NCI-H226 (cell line): ENCODE measurements around the gene KIR3DL2.
"Not testable (repeated sequence)": the region's sequence is repeated elsewhere in the genome, so short reads cannot be mapped to it uniquely, and the experiment has no call there.

Experiments used
- DNase-seq: peaks from one replicate; pipeline ENCODE4 v3.0.0-alpha.2; 2015

Gene KIR3DL2

DNA sequence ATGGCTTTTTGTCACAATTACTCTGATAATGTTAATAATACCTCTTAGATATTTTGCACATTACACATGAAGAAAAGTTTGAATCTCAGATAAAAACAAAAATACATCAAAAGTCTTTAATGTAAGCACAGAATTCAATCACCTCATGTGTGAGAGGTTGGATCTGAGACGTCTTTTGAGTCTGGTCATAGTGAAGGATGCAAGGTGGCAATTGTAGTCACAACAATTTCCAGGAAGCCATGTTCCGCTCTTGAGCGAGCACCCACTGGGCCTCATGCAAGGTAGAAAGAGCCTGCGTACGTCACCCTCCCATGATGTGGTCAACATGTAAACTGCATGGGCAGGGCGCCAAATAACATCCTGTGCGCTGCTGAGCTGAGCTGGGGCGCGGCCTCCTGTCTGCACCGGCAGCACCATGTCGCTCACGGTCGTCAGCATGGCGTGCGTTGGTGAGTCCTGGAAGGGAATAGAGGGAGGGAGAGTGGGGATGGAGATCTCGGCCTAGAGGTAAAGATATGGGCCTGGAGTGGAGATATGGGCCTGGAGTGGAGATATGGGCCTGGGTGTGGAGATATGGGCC, at the start of gene KIR3DL2:
TSS of gene KIR3DL2 (plus strand) at position 383 of the 580 bp plus-strand sequence. CDS start at position 416, 33 bp downstream.
- DNase-seq: not testable (repeated sequence)

DNA sequence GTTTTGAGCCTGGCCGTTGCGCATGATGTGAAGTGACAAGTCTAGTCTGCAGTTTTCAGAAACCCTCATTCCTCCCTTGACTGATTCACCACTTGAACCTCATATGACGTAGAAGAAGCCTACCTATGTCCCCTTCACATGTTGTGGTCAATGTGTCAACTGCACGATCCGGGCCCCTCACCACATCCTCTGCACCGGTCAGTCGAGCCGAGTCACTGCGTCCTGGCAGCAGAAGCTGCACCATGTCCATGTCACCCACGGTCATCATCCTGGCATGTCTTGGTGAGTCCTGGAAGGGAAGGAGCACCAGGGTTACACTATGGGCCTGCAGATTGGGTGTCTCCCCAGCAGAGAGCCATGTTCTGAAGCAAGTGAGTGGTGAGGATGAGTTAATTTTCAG, 46.8 kb upstream of the KIR3DL2 start, which contains the start of gene KIR2DL4:
TSS of gene KIR2DL4 (plus strand) at position 201 of the 400 bp plus-strand sequence. CDS start at position 243, 42 bp downstream.
- no peak for DNase-seq

DNA sequence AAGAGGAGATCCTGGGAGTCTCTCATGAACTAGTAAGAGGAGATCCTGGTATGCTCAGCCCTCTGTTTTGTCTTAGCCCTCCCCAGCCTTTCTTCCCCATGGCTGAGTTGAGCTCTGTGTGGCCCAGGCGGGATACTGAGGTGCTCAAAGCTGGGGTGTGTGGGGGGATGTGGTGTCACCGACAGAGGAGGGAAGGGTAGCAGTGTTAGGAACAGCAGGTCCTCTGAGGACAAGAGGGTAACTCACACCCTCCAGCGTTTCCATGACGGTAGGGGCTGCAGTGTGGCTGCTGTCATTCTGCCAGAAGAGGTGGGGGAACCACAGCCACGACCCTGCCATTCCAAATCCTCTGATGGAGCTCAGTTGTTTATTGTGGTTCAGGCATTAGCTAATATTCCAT, 46.1 kb upstream of the KIR3DL2 start:
- DNase-seq: no peak

DNA sequence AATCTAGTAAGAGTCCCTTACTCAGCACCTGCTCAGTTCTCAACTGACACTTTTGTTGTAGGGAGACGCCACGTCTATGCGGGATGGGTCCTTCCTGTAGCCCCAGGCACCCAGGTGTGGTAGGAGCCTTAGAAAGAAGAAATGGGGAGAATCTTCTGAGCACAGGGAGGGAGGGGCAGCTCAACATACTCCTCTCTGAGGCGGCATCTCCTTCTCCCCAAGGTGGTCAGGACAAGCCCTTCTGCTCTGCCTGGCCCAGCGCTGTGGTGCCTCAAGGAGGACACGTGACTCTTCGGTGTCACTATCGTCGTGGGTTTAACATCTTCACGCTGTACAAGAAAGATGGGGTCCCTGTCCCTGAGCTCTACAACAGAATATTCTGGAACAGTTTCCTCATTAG, 45.7 kb upstream of the KIR3DL2 start:
- DNase-seq: no peak

DNA sequence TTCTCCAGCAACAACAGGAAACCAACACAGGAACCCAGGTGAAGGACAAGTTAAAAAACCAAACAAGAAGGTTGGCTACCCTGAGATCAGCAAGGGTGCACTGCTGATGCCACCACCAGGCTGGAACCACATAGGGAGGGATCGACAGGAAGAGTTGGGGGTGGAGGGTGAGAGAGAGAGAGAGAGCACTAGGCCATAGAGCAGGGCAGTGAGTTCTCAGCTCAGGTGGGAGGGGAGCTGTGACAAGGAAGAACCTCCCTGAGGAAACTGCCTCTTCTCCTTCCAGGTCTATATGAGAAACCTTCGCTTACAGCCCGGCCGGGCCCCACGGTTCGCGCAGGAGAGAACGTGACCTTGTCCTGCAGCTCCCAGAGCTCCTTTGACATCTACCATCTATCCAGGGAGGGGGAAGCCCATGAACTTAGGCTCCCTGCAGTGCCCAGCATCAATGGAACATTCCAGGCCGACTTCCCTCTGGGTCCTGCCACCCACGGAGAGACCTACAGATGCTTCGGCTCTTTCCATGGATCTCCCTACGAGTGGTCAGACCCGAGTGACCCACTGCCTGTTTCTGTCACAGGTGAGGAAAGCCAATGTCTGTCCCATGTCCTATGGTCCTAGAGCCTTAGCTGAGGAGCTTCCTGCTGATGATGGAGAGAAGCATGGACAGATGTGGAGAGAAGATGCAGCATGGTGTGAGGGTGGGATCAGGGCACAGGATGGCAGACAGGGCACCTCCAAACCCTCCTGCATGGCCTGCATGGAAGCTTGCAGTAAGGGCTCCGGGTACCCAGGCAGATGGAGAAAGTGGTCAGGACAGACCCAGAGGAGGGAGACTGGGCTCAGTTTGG, 44.4 kb upstream of the KIR3DL2 start:
- DNase-seq: no peak

DNA sequence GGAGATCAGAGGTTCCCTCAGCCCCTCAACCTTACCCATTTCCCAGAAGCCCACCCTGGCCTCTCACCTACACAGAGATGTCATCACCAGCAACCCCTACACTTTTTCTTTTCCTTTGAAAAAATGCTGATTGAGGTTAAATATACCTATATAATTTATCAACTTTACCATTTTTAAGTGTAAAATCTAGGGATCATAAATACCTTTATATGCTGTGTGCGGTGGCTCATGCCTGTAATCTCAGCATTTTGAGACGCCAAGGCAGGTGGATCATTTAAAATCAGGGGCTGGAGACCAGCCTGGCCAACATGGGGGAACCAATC, 43.8 kb upstream of the KIR3DL2 start:
- no peak for DNase-seq

DNA sequence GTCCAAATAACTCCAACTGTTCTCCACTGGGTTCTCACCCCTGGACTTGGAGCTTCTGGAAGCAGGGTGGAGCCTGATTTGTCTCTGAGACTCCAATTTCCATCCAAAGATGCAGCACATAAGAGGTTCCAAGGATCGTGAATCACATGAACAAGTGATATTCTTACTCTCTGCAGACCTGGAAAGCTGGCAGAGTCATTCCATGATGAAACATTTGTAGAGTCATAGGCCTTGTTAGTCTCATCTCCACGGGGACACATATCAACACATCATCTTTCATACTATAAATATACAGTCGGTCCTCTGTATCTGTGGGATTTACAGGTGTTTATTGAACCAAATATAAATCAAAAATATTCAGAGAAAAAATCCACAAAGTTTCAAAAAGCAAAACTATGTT, 35.7 kb upstream of the KIR3DL2 start:
- not testable (repeated sequence) for DNase-seq

DNA sequence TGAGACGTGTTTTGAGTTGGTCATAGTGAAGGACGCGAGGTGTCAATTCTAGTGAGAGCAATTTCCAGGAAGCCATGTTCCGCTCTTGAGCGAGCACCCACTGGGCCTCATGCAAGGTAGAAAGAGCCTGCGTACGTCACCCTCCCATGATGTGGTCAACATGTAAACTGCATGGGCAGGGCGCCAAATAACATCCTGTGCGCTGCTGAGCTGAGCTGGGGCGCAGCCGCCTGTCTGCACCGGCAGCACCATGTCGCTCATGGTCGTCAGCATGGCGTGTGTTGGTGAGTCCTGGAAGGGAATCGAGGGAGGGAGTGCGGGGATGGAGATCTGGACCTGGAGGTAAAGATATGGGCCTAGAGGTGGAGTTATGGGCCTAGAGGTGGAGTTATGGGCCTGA, 34.0 kb upstream of the KIR3DL2 start, which contains the start of gene KIR3DL1:
TSS of gene KIR3DL1 (plus strand) at position 218 of the 400 bp plus-strand sequence.
- not testable (repeated sequence) for DNase-seq

DNA sequence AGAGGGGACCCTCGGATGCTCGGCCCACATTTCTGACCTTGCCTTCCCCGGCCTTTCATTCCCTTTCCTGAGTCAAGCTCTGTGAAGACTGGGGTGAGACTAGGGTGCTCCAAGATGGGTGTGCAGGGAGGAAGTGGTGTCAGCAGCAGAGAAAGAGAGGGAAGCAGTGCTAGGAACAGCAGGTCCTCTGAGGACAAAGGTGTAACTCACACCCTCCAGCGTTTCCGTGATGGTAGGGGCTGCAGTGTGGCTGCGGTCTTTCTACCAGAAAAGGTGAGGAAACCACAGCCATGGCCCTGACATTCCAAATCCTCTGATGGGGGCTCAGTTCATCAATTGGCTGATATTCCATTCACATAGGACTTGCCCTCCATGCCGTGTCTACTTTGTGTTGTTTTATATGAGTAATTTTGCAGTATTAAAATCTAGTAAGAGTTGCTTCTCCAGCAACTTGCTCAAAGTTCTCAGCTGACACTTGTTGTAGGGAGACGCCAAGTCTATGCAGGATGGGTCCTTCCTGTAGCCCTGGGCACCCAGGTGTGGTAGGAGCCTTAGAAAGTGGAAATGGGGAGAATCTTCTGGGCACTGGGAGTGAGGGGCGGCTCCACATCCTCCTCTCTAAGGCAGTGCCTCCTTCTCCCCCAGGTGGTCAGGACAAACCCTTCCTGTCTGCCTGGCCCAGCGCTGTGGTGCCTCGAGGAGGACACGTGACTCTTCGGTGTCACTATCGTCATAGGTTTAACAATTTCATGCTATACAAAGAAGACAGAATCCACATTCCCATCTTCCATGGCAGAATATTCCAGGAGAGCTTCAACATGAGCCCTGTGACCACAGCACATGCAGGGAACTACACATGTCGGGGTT, 32.3 kb upstream of the KIR3DL2 start:
- no peak for DNase-seq

DNA sequence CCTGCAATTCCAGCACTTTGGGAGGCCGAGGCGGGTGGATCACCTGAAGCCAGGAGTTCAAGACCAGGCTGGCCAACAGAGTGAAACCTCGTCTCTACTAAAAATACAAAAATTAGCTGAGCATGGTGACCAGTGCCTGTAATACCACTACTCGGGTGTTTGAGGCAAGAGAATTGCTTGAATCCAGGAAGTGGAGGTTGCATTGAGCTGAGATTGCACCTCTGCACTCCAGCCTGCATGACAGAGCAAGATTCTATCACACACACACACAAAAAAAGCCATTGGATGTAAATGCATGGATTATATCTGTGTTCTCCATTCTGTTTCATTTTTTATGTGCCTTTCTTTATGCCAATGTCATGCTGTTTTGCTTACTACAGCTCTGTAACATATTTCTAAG, 25.8 kb upstream of the KIR3DL2 start:
- DNase-seq: not testable (repeated sequence)

DNA sequence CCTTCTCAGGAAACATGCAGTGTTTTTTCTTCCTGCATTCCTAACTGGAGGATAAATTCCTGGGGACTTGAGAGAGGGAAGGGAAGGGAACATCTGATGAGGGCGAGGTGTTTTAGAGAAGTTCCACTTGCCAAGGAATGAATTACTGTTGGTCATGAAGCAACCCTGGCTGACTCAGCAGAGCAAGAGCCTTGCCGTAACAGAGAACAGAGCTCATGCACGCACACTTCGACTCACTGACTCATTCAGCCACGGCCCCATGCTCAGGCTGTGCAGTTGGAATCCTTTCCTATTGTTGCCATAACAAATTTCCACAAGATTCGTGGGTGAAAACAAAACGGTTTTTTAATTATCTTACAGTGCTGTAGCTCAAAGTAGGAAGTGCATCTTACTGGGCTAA, 24.9 kb upstream of the KIR3DL2 start:
- DNase-seq: peak; percentile 12

DNA sequence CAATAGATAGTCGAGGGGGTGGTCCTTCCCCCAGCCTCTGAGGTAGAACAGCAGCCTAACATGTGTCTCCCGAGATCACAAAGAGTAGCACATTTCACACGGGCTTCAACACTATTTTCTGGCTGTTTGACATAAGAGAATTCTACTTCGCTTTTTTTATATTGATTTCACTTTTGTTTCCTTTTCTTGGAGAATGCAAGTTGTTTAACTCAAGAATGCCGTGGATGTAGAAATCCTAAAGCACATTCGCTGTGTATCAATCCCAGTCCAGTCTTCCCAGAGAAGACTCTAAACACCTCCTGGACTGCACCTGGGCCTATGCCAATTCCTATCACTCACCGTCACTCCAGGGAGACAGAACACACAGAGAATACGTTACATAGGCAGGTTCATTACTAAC, 22.2 kb upstream of the KIR3DL2 start:
- not testable (repeated sequence) for DNase-seq

DNA sequence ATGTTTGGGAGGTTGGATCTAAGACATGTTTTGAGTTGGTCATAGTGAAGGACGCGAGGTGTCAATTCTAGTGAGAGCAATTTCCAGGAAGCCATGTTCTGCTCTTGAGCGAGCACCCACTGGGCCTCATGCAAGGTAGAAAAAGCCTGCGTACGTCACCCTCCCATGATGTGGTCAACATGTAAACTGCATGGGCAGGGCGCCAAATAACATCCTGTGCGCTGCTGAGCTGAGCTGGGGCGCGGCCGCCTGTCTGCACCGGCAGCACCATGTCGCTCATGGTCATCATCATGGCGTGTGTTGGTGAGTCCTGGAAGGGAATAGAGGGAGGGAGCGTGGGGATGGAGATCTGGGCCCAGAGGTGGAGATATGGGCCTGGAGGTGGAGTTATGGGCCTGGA, 17.7 kb upstream of the KIR3DL2 start, which contains the start of gene KIR2DS4:
TSS of gene KIR2DS4 (plus strand) at position 181 of the 400 bp plus-strand sequence.
- not testable (repeated sequence) for DNase-seq

DNA sequence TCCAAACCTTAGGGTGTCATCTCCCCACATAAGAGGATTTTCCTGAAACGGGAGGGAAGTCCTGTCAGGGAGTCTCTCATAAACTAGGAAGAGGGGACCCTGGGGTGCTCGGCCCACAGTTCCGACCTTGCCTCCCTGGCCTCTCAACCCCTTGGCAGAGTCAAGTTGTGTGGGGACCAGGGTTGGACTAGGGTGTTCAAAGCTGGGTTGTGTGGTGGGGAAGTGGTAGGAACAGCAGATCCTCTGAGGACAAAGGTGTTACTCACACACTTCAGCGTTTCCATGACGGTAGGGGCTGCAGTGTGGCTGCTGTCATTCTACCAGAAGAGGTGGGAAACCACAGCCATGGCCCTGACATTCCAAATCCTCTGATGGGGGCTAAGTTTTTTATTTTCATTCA, 15.1 kb upstream of the KIR3DL2 start:
- not testable (repeated sequence) for DNase-seq

DNA sequence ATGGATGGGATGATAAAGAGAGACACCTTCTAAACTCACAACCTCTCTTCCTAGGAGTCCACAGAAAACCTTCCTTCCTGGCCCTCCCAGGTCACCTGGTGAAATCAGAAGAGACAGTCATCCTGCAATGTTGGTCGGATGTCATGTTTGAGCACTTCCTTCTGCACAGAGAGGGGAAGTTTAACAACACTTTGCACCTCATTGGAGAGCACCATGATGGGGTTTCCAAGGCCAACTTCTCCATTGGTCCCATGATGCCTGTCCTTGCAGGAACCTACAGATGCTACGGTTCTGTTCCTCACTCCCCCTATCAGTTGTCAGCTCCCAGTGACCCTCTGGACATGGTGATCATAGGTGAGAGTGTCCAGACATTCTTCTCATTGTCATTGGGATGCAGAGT, 12.7 kb upstream of the KIR3DL2 start:
- not testable (repeated sequence) for DNase-seq

DNA sequence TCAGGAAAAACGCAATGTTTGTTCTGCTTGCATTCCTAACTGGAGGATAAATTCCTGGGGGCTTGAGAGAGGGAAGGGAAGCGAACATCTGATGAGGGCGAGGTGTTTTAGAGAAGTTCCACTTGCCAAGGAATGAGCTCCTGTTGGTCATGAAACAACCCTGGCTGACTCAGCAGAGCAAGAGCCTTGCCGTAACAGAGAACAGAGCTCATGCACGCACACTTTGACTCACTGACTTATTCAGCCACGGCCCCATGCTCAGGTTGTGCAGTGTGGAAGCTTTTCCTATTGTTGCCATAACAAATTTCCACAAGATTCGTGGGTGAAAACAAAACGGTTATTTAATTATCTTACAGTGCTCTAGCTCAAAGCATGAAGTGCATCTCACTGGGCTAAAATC, 7.1 kb upstream of the KIR3DL2 start:
- DNase-seq: not testable (repeated sequence)

DNA sequence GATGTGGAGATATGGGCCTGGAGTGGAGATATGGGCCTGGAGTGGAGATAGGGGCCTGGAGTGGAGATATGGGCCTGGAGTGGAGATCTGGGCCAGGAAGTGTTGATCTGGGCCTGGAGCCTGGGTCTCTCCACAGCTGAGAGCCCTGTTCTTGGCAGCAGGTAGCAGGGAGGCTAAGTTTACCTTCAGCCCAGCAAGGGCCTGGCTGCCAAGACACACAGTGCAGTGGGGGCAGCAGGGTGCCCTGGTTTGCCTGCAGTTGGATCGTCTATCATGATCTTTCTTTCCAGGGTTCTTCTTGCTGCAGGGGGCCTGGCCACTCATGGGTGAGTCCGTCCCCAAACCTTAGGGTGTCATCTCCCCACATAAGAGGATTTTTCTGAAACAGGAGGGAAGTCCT, 687 bp downstream of the KIR3DL2 start:
- no peak for DNase-seq

DNA sequence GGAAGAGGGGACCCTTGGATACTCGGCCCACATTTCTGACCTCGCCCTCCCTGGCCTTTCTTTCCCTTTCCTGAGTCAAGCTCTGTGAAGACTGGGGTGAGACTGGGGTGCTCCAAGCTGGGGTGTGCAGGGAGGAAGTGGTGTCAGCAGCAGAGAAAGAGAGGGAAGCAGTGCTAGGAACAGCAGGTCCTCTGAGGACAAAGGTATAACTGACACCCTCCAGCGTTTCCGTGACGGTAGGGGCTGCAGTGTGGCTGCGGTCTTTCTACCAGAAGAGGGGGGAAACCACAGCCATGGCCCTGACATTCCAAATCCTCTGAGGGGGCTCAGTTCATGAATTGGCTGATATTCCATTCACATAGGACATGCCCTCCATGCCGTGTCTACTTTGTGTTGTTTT, 1.1 kb downstream of the KIR3DL2 start:
- no peak for DNase-seq

DNA sequence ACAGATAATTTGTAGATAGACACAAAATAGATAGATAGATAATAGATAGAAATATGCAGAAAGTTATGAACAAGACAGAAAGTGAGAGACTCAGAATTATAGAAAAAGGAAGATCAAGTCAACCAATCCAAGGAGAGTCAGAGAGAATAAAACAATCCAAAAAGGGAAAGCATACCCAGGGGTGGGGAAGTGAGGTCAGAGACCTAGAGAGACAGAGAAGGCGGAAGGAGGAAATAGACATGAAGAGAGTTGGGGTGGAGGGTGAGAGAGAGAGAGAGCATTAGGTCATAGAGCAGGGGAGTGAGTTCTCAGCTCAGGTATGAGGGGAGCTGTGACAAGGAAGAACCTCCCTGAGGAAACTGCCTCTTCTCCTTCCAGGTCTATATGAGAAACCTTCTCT, 5.0 kb downstream of the KIR3DL2 start:
- DNase-seq: not testable (repeated sequence)

DNA sequence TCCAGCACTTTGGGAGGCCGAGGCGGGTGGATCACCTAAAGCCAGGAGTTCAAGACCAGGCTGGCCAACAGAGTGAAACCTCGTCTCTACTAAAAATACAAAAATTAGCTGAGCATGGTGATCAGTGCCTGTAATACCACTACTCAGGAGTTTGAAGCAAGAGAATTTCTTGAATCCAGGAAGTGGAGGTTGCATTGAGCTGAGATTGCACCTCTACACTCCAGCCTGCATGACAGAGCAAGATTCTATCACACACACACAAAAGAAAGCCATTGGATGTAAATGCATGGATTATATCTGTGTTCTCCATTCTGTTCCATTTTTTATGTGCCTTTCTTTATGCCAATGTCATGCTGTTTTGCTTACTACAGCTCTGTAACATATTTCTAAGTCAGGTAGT, 8.2 kb downstream of the KIR3DL2 start:
- not testable (repeated sequence) for DNase-seq

DNA sequence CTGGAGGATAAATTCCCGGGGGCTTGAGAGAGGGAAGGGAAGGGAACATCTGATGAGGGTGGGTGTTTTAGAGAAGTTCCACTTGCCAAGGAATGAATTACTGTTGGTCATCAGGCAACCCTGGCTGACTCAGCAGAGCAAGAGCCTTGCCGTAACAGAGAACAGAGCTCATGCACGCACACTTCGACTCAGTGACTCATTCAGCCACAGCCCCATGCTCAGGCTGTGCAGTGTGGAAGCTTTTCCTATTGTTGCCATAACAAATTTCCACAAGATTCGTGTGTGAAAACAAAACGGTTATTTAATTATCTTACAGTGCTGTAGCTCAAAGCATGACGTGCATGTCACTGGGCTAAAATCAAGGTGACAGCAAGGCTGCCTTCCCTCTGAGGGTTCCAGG, 9.2 kb downstream of the KIR3DL2 start:
- DNase-seq: peak; percentile 72

DNA sequence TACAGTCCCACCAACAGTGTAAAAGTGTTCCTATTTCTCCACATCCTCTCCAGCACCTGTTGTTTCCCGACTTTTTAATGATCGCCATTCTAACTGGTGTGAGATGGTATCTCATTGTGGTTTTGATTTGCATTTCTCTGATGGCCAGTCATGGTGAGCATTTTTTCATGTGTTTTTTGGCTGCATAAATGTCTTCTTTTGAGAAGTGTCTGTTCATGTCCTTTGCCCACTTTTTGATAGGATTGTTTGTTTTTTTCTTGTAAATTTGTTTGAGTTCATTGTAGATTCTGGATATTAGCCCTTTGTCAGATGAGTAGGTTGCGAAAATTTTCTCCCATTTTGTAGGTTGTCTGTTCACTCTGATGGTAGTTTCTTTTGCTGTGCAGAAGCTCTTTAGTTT, 13.2 kb downstream of the KIR3DL2 start:
- DNase-seq: not testable (repeated sequence)

DNA sequence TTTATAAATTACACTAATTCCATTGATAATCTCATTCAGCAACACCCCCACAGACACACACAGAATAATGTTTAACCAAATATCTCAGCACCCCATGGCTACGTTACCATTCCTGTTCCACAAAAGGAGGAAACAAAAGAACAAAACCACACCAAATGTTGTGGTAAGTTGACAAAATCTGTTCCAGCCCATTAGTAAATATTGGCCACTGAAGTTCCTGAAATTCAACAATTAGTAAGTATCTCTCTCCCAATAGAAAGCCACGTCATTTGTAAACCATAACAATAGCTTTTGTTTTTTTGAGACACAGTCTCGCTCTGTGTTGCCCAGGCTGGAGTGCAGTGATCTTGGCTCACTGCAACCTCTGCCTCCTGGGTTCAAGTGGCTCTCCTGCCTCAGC, 21.5 kb downstream of the KIR3DL2 start:
- DNase-seq: no peak
